ENCODE data around the gene ENDOD1. TPM values are rescaled to one million over a fixed set of nuclear protein-coding genes. Genes with fewer than 3 reads are reported as not detected.

Gene ENDOD1
- total RNA-seq, 3 donors from 2014 or later (not counting 1 experiment from before 2014, with no cell fraction given): 10.1 to 15.5 (median 14.0) TPM

DNA sequence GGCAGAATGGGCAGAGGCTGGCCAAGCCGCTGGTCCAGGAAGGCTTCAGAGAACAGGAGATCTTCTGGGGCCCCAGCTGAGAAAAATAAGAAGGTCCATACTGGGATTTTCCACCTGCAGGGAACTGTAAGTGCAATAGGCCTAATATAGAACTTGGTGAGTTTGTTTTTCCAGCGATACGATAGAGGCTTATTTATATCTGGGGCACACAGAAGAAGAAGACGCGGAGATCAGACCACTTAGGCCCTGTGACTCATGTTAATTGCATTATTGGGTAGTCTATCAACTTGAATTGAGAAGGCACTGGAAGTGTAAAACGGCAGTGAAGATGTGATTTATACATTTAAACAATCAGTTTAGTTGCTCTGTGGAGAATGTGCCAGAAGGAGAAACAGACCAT, 30.6 kb upstream of the ENDOD1 start:
- Mint-ChIP-seq H3K4me3 (no peak overlapping the region), H3K27me3 (ENCODE audit: low read depth in 2 of 2) (peaks cover 8 to 56% of the 10 kb centered on the region in 2 donors)

GRCh38 chr11:95065336-95065735, 24.3 kb upstream of the ENDOD1 start:
- H3K4me1 Mint-ChIP-seq: peaks cover 30 to 31% of the 10 kb centered on the region in 2 donors
- no peak overlapping the region for H3K27ac ChIP-seq (ENCODE audit: low read length)
- WGBS (ENCODE audit: insufficient coverage): no CpG with 5 or more reads among the region's 1 CpG
- H3K27me3 ChIP-seq (ENCODE audit: control insufficient read depth, insufficient read depth, low read length): no peaks in the 10 kb centered on the region
- no peak for DNase-seq
- no peak overlapping the region for H3K27ac Mint-ChIP-seq
- no peak for ATAC-seq
- H3K4me3 Mint-ChIP-seq: no peak overlapping the region
- no peak overlapping the region for H3K4me3 ChIP-seq (ENCODE audit: low read length)
- intact Hi-C loops (cut with micrococcal nuclease): no loop called here
- H3K4me1 ChIP-seq (ENCODE audit: control insufficient read depth, insufficient read depth, low read length): peaks cover 6% of the 10 kb centered on the region
- no peaks in the 10 kb centered on the region for H3K36me3 ChIP-seq (ENCODE audit: control insufficient read depth, insufficient read depth, low read length)
- H3K27me3 Mint-ChIP-seq (ENCODE audit: low read depth in 2 of 2): peaks cover 0 to 20% of the 10 kb centered on the region in 2 donors
- H3K9me3 Mint-ChIP-seq: no peaks in the 10 kb centered on the region
- H3K9me3 ChIP-seq (ENCODE audit: control insufficient read depth, insufficient read depth, low read length): no peaks in the 10 kb centered on the region
- TF ChIP-seq, protein P1, sequence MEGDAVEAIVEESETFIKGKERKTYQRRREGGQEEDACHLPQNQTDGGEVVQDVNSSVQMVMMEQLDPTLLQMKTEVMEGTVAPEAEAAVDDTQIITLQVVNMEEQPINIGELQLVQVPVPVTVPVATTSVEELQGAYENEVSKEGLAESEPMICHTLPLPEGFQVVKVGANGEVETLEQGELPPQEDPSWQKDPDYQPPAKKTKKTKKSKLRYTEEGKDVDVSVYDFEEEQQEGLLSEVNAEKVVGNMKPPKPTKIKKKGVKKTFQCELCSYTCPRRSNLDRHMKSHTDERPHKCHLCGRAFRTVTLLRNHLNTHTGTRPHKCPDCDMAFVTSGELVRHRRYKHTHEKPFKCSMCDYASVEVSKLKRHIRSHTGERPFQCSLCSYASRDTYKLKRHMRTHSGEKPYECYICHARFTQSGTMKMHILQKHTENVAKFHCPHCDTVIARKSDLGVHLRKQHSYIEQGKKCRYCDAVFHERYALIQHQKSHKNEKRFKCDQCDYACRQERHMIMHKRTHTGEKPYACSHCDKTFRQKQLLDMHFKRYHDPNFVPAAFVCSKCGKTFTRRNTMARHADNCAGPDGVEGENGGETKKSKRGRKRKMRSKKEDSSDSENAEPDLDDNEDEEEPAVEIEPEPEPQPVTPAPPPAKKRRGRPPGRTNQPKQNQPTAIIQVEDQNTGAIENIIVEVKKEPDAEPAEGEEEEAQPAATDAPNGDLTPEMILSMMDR (IDR thresholded peaks at IDR 0.05): no peak
- no peaks in the 10 kb centered on the region for H3K36me3 Mint-ChIP-seq

More for the DNA sequence above, 30.6 kb upstream of the ENDOD1 start:
- Mint-ChIP-seq H3K4me1 (no peaks in the 10 kb centered on the region), H3K27ac (no peak overlapping the region), H3K36me3 (no peaks in the 10 kb centered on the region), H3K9me3 (no peaks in the 10 kb centered on the region)
- 90% methylated on average over 6 of the region's 6 CpGs for WGBS (ENCODE audit: insufficient coverage)
- intact Hi-C loops (cut with micrococcal nuclease): no loop called here
- DNase-seq: no peak
- Histone ChIP-seq H3K4me1 (ENCODE audit: control insufficient read depth, insufficient read depth, low read length) (no peaks in the 10 kb centered on the region), H3K27ac (ENCODE audit: low read length) (no peak overlapping the region), H3K27me3 (ENCODE audit: control insufficient read depth, insufficient read depth, low read length) (peaks cover 3% of the 10 kb centered on the region), H3K4me3 (ENCODE audit: low read length) (no peak overlapping the region), H3K36me3 (ENCODE audit: control insufficient read depth, insufficient read depth, low read length) (no peaks in the 10 kb centered on the region), H3K9me3 (ENCODE audit: control insufficient read depth, insufficient read depth, low read length) (no peaks in the 10 kb centered on the region)
- ATAC-seq: no peak
- TF ChIP-seq, protein P1 (IDR thresholded peaks at IDR 0.05): no peak

GRCh38 chr11:95066716-95067038, 23.0 kb upstream of the ENDOD1 start, which contains the start of gene SRSF8:
SRSF8 (plus strand) TSS chr11:95066919; CDS start chr11:95067227, 308 bp downstream.
- DNase-seq: no peak
- TF ChIP-seq, protein P1 (IDR thresholded peaks at IDR 0.05): no peak
- peaks cover 4% of the 10 kb centered on the region for H3K36me3 ChIP-seq (ENCODE audit: control insufficient read depth, insufficient read depth, low read length)
- H3K27ac Mint-ChIP-seq: peak within 1 kb of the TSS; percentile 97 to 99
- peaks cover 6% of the 10 kb centered on the region for H3K4me1 ChIP-seq (ENCODE audit: control insufficient read depth, insufficient read depth, low read length)
- H3K9me3 ChIP-seq (ENCODE audit: control insufficient read depth, insufficient read depth, low read length): no peaks in the 10 kb centered on the region
- H3K27me3 ChIP-seq (ENCODE audit: control insufficient read depth, insufficient read depth, low read length): no peaks in the 10 kb centered on the region
- 0% methylated on average over 4 of the region's 4 CpGs for WGBS (ENCODE audit: insufficient coverage)
- peak within 1 kb of the TSS; percentile 87 for H3K27ac ChIP-seq (ENCODE audit: low read length)
- H3K9me3 Mint-ChIP-seq: no peaks in the 10 kb centered on the region
- H3K36me3 Mint-ChIP-seq: no peaks in the 10 kb centered on the region
- ATAC-seq: peak; percentile 2 to 4 (median 3)
- peak within 1 kb of the TSS; percentile 99 for H3K4me3 Mint-ChIP-seq
- intact Hi-C loops (cut with micrococcal nuclease): no loop called here
- H3K4me3 ChIP-seq (ENCODE audit: low read length): peak within 1 kb of the TSS; percentile 74
- peaks cover 0 to 10% of the 10 kb centered on the region in 2 donors for H3K27me3 Mint-ChIP-seq (ENCODE audit: low read depth in 2 of 2)
- H3K4me1 Mint-ChIP-seq: peaks cover 36 to 38% of the 10 kb centered on the region in 2 donors
